Endothelial cell of umbilical vein (primary cell): Measurements from ENCODE around the gene ACSF3. TPM values are rescaled to one million over a fixed set of nuclear protein-coding genes. Genes with fewer than 3 reads are reported as not detected.
"Not testable (repeated sequence)": the region's sequence is repeated elsewhere in the genome, so short reads cannot be mapped to it uniquely, and the experiment has no call there.

Source experiments
- BruUV-seq: library from RNA; stranded (reverse); fragments of 400-500 nt; replicated peaks from 2 replicates; lab custom pipeline; 2021; lab: Mats Ljungman, UMichigan
- CTCF ChIA-PET: fragments of 300-600, 350-600 bp; sonication (Branson Sonifier 250); formaldehyde crosslinking; loops from one replicate; lab custom pipeline; 2021; ENCODE audit warnings: antibody characterized with exemption, inconsistent platforms; lab: Charles Lee
- POLR2A ChIA-PET: fragments of 300-600, 350-600 bp; sonication (Branson Sonifier 250); formaldehyde crosslinking; loops from one replicate; lab custom pipeline; 2021; ENCODE audit warnings: antibody characterized with exemption, inconsistent platforms; lab: Charles Lee
- DNase-seq: peaks from one replicate; pipeline ENCODE4 v3.0.0-alpha.2; 2011; ENCODE audit warnings: low read depth, low spot score
- FAIRE-seq: peaks from 2 replicates; lab custom pipeline; 2011; peaks lifted over from hg19 to GRCh38; lab: Jason Lieb, UNC
- H2AFZ ChIP-seq: 2 replicates; pipeline ENCODE4 v1.6.0; 2012; ENCODE audit warnings: low read depth, low read length, control low read depth, inconsistent platforms
- H3K27ac ChIP-seq: 2 replicates; pipeline ENCODE4 v1.5.1; 2011; ENCODE audit warnings: low read depth, mild to moderate bottlenecking, control low read depth, low read length, moderate library complexity; ENCODE audit not compliant: insufficient read depth
- H3K27me3 ChIP-seq, 2 experiments: 2 replicates each; pipeline versions ENCODE4 v1.6.0 to v1.6.1; 2011; ENCODE audit warnings: low read length in 2 of 2, mixed read lengths in 1 of 2; ENCODE audit not compliant: control insufficient read depth in 2 of 2, insufficient read depth in 2 of 2
- H3K36me3 ChIP-seq, 2 experiments: 2 replicates in 1 of 2; 3 replicates in 1 of 2; pipeline ENCODE4 v1.5.1; 2011; ENCODE audit warnings: low read length in 2 of 2, mild to moderate bottlenecking in 1 of 2, moderate library complexity in 1 of 2; ENCODE audit not compliant: control insufficient read depth in 2 of 2, insufficient read depth in 2 of 2; ENCODE audit errors: extremely low read depth in 1 of 2
- H3K4me1 ChIP-seq: 3 replicates; pipeline ENCODE4 v1.5.1; 2011; ENCODE audit warnings: mild to moderate bottlenecking, low read length; ENCODE audit not compliant: control insufficient read depth, insufficient read depth; ENCODE audit errors: extremely low read depth
- H3K4me2 ChIP-seq: 2 replicates; pipeline ENCODE4 v1.6.1; 2011; ENCODE audit warnings: low read length, control low read depth, mixed read lengths; ENCODE audit not compliant: insufficient read depth
- H3K4me3 ChIP-seq, 3 experiments: fragments of 200-600 bp in 1 of 3; sonication (generic), shearing (Covaris generic) in 1 of 3; replicated peaks in 1 of 3; 2 replicates each; pipeline ENCODE4 v1.5.1; 2011 to 2016; ENCODE audit warnings: control low read depth in 3 of 3, low read length in 3 of 3, mild to moderate bottlenecking in 2 of 3, inconsistent platforms in 1 of 3, low read depth in 1 of 3, moderate library complexity in 1 of 3; ENCODE audit not compliant: insufficient read depth in 1 of 3
- H3K79me2 ChIP-seq: 2 replicates; pipeline ENCODE4 v1.6.0; 2012; ENCODE audit warnings: low read length, inconsistent platforms; ENCODE audit not compliant: control insufficient read depth, insufficient read depth
- H3K9ac ChIP-seq: replicated peaks from 2 replicates; pipeline ENCODE3; 2011; ENCODE audit warnings: low read length, control low read depth; ENCODE audit not compliant: insufficient read depth; ENCODE audit errors: extremely low read depth
- H3K9me1 ChIP-seq: replicated peaks from 3 replicates; pipeline ENCODE4 v1.6.0; 2011; ENCODE audit warnings: mild to moderate bottlenecking, low read length; ENCODE audit not compliant: control insufficient read depth, insufficient read depth; ENCODE audit errors: extremely low read depth
- H3K9me3 ChIP-seq: replicated peaks from 2 replicates; pipeline ENCODE4 v1.5.1; 2012; ENCODE audit warnings: low read length, inconsistent platforms; ENCODE audit not compliant: control insufficient read depth, insufficient read depth
- H4K20me1 ChIP-seq: replicated peaks from 2 replicates; pipeline ENCODE3; 2011; ENCODE audit warnings: mild to moderate bottlenecking, low read length; ENCODE audit not compliant: control insufficient read depth, insufficient read depth; ENCODE audit errors: extremely low read depth
- CTCF ChIP-seq, 2 donors: IDR thresholded peaks; 1 replicate in 1 of 2; 2 replicates in 1 of 2; pipeline ENCODE4 v1.5.1; 2011; ENCODE audit warnings: low read length in 2 of 2, mild to moderate bottlenecking in 2 of 2, moderate library complexity in 2 of 2, control low read depth in 1 of 2, inconsistent platforms in 1 of 2, low read depth in 1 of 2; ENCODE audit not compliant: insufficient read depth in 1 of 2; ENCODE audit errors: extremely low read depth in 1 of 2
- EZH2 ChIP-seq: IDR thresholded peaks from 2 replicates; pipeline ENCODE4 v1.6.1; 2012; ENCODE audit warnings: borderline replicate concordance, low read depth, mild to moderate bottlenecking, moderate library complexity, low read length, inconsistent platforms; ENCODE audit not compliant: severe bottlenecking
- FOS ChIP-seq: IDR thresholded peaks from 2 replicates; pipeline ENCODE4 v1.6.1; 2011; ENCODE audit warnings: mild to moderate bottlenecking, low read length, moderate library complexity, borderline replicate concordance; ENCODE audit not compliant: insufficient read depth
- GATA2 ChIP-seq: IDR thresholded peaks from 2 replicates; pipeline ENCODE4 v1.7.0; 2011; ENCODE audit warnings: low read depth, mild to moderate bottlenecking, moderate library complexity, mixed read lengths, low read length; ENCODE audit not compliant: insufficient read length, insufficient read depth
- JUN ChIP-seq: IDR thresholded peaks from 2 replicates; pipeline ENCODE4 v1.6.1; 2011; ENCODE audit warnings: borderline replicate concordance, low read depth; ENCODE audit not compliant: insufficient read length, insufficient read depth
- MAX ChIP-seq: IDR thresholded peaks from 2 replicates; pipeline ENCODE4 v1.6.1; 2011; ENCODE audit not compliant: insufficient read depth, insufficient read length
- MYC ChIP-seq: IDR thresholded peaks from one replicate; pipeline ENCODE4 v1.6.1; 2011; ENCODE audit warnings: mild to moderate bottlenecking, low read depth, low read length
- POLR2A ChIP-seq: IDR thresholded peaks from 2 replicates; pipeline ENCODE4 v1.6.1; 2012; ENCODE audit warnings: low read depth, mild to moderate bottlenecking, control low read depth, low read length
- POLR2AphosphoS5 ChIP-seq: IDR thresholded peaks from 2 replicates; pipeline ENCODE4 v1.6.1; 2012; ENCODE audit warnings: low read depth, mild to moderate bottlenecking, control low read depth, low read length, moderate library complexity; ENCODE audit not compliant: insufficient read depth
- dilution Hi-C: fragments of 300-500 bp; cut with MboI; formaldehyde crosslinking; loops from one replicate; pipeline ENCODE4 v1.15.0; 2019; ENCODE audit warnings: low sequenced_read_pairs; ENCODE audit not compliant: extremely low pct_ligation_motif_present
- intact Hi-C: fragments of 100-400 bp; cut with micrococcal nuclease; formaldehyde crosslinking; loops from one replicate; pipeline ENCODE4 v1.10.0; 2022
- polyA plus RNA-seq, 4 experiments: library from polyadenylated mRNA; depleted of rRNA in 3 of 4; stranded (reverse) in 3 of 4; unstranded in 1 of 4; fragments of >200 nt; gene quantifications; 2 replicates each; pipeline versions ENCODE4 v1.2.1 to v1.2.3, GENCODE V29; 2011 to 2012; ENCODE audit warnings: missing spikeins in 1 of 4
- total RNA-seq: library from RNA; stranded (reverse); gene quantifications from 2 replicates; pipeline ENCODE4 v1.2.3, GENCODE V29; 2021

The ACSF3 gene
- total and polyA plus RNA-seq, 2 donors (not counting 3 experiments of a cell fraction or from before 2014, with no cell fraction given): 18.6 to 33.2 TPM

GRCh38 chr16:89192186-89192955 lies 98.7 kb downstream of the ACSF3 start:
- dilution Hi-C loops, POLR2A ChIA-PET: not testable (repeated sequence)

GRCh38 chr16:89192956-89193575 lies 99.4 kb downstream of the ACSF3 start:
- DNase-seq: peak; percentile 79
- peak overlapping the region in 1 of 3 experiments; percentile 14 for H3K4me3 ChIP-seq

More at GRCh38 chr16:89192186-89192955, 98.7 kb downstream of the ACSF3 start:
- not testable (repeated sequence) for H3K27me3 ChIP-seq, H3K36me3 ChIP-seq, H3K9me3 ChIP-seq, H3K4me1 ChIP-seq, BruUV-seq, H4K20me1 ChIP-seq, H3K79me2 ChIP-seq, H3K9me1 ChIP-seq
- peak overlapping the region; percentile 15 to 40 (median 33) for H3K4me3 ChIP-seq
- CTCF ChIA-PET: interaction anchor here (0.7 to 1.1 kb wide), 3 partner anchors 8 to 55 kb away, joined by 3 to 4 read pairs (median 3); no protein-coding TSS in a partner anchor
- intact Hi-C loops: loop anchor here (1.0 kb wide), 1 partner anchor 21 kb away; the partner anchor contains the start of gene CDH15
- peak overlapping the region; percentile 12 for H3K27ac ChIP-seq
- H2AFZ ChIP-seq: peak overlapping the region; percentile 96
- peak; percentile 20 for TF ChIP-seq POLR2AphosphoS5
- peak overlapping the region; percentile 19 for H3K9ac ChIP-seq
- H3K4me2 ChIP-seq: peak overlapping the region; percentile 63
- DNase-seq (peak; percentile 93), FAIRE-seq (peak; percentile 90)

More at GRCh38 chr16:89192956-89193575, 99.4 kb downstream of the ACSF3 start:
- Histone ChIP-seq H3K9ac (no peak overlapping the region), H2AFZ (peak overlapping the region; percentile 56), H3K9me1 (no peaks in the 10 kb centered on the region), H3K27ac (no peak overlapping the region), H3K36me3 (no peaks in the 10 kb centered on the region), H3K79me2 (no peaks in the 10 kb centered on the region), H3K9me3 (no peaks in the 10 kb centered on the region), H3K27me3 (no peaks in the 10 kb centered on the region), H4K20me1 (no peaks in the 10 kb centered on the region), H3K4me2 (no peak overlapping the region), H3K4me1 (no peaks in the 10 kb centered on the region)
- ChIA-PET CTCF (interaction anchor here (0.7 to 1.1 kb wide), 3 partner anchors 9 to 54 kb away, joined by 3 to 4 read pairs (median 3); no protein-coding TSS in a partner anchor), POLR2A (no interaction called here)
- TF ChIP-seq GATA2 (no peak), JUN (no peak), CTCF (IDR thresholded peaks at IDR 0.05; ENCODE audit: extremely low read depth in 1 of 2, insufficient read depth in 1 of 2, low read depth in 1 of 2, low read length in 2 of 2) (no peak), MYC (no peak), MAX (no peak), FOS (no peak), EZH2 (no peak), POLR2AphosphoS5 (no peak), POLR2A (no peak)
- dilution Hi-C loops: no loop called here
- no TSS peak for BruUV-seq
- intact Hi-C loops: loop anchor here (1.0 kb wide), 2 partner anchors 8 to 22 kb away; partner anchors contain the start of gene CDH15
- no peak for FAIRE-seq
